Immature natural killer cell (primary cell): Measurements from ENCODE around the gene LRPAP1. TPM values are rescaled to one million over a fixed set of nuclear protein-coding genes. Genes with fewer than 3 reads are reported as not detected.
"Not testable (repeated sequence)": the region's sequence is repeated elsewhere in the genome, so short reads cannot be mapped to it uniquely, and the experiment has no call there.

ENCODE experiments used
- DNase-seq, 3 donors: peaks; one replicate each; pipeline ENCODE4 v3.0.0; 2022; ENCODE audit warnings: mixed read lengths in 1 of 3
- H3K27ac Mint-ChIP-seq, 6 donors: one replicate each; pipeline ENCODE4 v1.8.0; 2020; ENCODE audit warnings: mixed read lengths in 6 of 6, mild to moderate bottlenecking in 5 of 6, inconsistent platforms in 4 of 6, moderate library complexity in 3 of 6
- H3K27me3 Mint-ChIP-seq, 3 donors: one replicate each; pipeline ENCODE4 v1.8.0; 2020 to 2021; ENCODE audit warnings: low read depth in 3 of 3, mild to moderate bottlenecking in 3 of 3, mixed read lengths in 3 of 3, moderate library complexity in 3 of 3, inconsistent platforms in 1 of 3
- H3K36me3 Mint-ChIP-seq, 3 donors: one replicate each; pipeline ENCODE4 v1.8.0; 2020; ENCODE audit warnings: mixed read lengths in 3 of 3, inconsistent platforms in 2 of 3, mild to moderate bottlenecking in 2 of 3
- H3K4me1 Mint-ChIP-seq, 2 donors: one replicate each; pipeline ENCODE4 v1.8.0; 2020; ENCODE audit warnings: inconsistent platforms in 2 of 2, mild to moderate bottlenecking in 2 of 2, mixed read lengths in 2 of 2, moderate library complexity in 1 of 2
- H3K4me3 Mint-ChIP-seq, 5 donors: one replicate each; pipeline ENCODE4 v1.8.0; 2020; ENCODE audit warnings: mild to moderate bottlenecking in 5 of 5, mixed read lengths in 5 of 5, inconsistent platforms in 3 of 5, moderate library complexity in 3 of 5
- H3K9me3 Mint-ChIP-seq, 6 donors: one replicate each; pipeline ENCODE4 v1.8.0; 2020; ENCODE audit warnings: mild to moderate bottlenecking in 6 of 6, mixed read lengths in 6 of 6, inconsistent platforms in 4 of 6, moderate library complexity in 3 of 6
- polyA plus RNA-seq, 3 donors: library from polyadenylated mRNA; unstranded; fragments of 300-500 nt; fragmentation: Illumina TruSeq; gene quantifications; one replicate each; pipeline ENCODE4 v1.2.3, GENCODE V29; 2021

Gene LRPAP1
- 100 to 1,000 TPM in 2 of 3 donors, 10 to 100 TPM in 1; 98.7 to 185 (median 148) TPM for polyA plus RNA-seq

- H3K9me3 Mint-ChIP-seq, result peaks cover 0 to 5% (median 2%) of the 10 kb centered on the region in 6 donors
- DNase-seq, result peak; percentile 83 to 87 (median 87)
- peak within 1 kb of the TSS; percentile 97 to 100 (median 99) for H3K4me3 Mint-ChIP-seq
- H3K4me1 Mint-ChIP-seq, result peaks cover 30 to 40% of the 10 kb centered on the region in 2 donors
- peaks cover 0 to 5% (median 4%) of the 10 kb centered on the region in 3 donors for H3K36me3 Mint-ChIP-seq
- peaks cover 0 to 6% (median 5%) of the 10 kb centered on the region in 3 donors for H3K27me3 Mint-ChIP-seq
- peak within 1 kb of the TSS; percentile 80 to 95 (median 91) for H3K27ac Mint-ChIP-seq
Observed at GRCh38 chr4:3531879-3532750, at the start of gene LRPAP1. TSS of gene LRPAP1 (minus strand) at chr4:3532422. CDS start at chr4:3532412, 10 bp downstream.

- not testable (repeated sequence) for H3K27ac Mint-ChIP-seq, H3K27me3 Mint-ChIP-seq, DNase-seq, H3K36me3 Mint-ChIP-seq, H3K4me1 Mint-ChIP-seq, H3K9me3 Mint-ChIP-seq, H3K4me3 Mint-ChIP-seq
Observed at GRCh38 chr4:3581334-3582090, 49.3 kb upstream of the LRPAP1 start.

GRCh38 chr4:3580859-3581258, 48.6 kb upstream of the LRPAP1 start:
- not testable (repeated sequence) for H3K4me3 Mint-ChIP-seq

GRCh38 chr4:3578527-3579144, 46.4 kb upstream of the LRPAP1 start:
- not testable (repeated sequence) for H3K9me3 Mint-ChIP-seq, H3K27me3 Mint-ChIP-seq, H3K4me3 Mint-ChIP-seq, H3K4me1 Mint-ChIP-seq, DNase-seq, H3K27ac Mint-ChIP-seq, H3K36me3 Mint-ChIP-seq

More at GRCh38 chr4:3580859-3581258, 48.6 kb upstream of the LRPAP1 start:
- H3K27ac Mint-ChIP-seq, H3K36me3 Mint-ChIP-seq, H3K4me1 Mint-ChIP-seq, H3K27me3 Mint-ChIP-seq, H3K9me3 Mint-ChIP-seq, DNase-seq: not testable (repeated sequence)

GRCh38 chr4:3578052-3578451, 45.8 kb upstream of the LRPAP1 start:
- not testable (repeated sequence) for DNase-seq, H3K27ac Mint-ChIP-seq, H3K9me3 Mint-ChIP-seq, H3K4me1 Mint-ChIP-seq, H3K36me3 Mint-ChIP-seq, H3K4me3 Mint-ChIP-seq, H3K27me3 Mint-ChIP-seq

- not testable (repeated sequence) for H3K4me3 Mint-ChIP-seq, H3K27me3 Mint-ChIP-seq, H3K27ac Mint-ChIP-seq, DNase-seq, H3K36me3 Mint-ChIP-seq, H3K9me3 Mint-ChIP-seq, H3K4me1 Mint-ChIP-seq
Observed at GRCh38 chr4:3577208-3577892, 45.1 kb upstream of the LRPAP1 start.

- not testable (repeated sequence) for H3K27me3 Mint-ChIP-seq, H3K9me3 Mint-ChIP-seq, H3K4me1 Mint-ChIP-seq, DNase-seq, H3K36me3 Mint-ChIP-seq, H3K4me3 Mint-ChIP-seq, H3K27ac Mint-ChIP-seq
Observed at GRCh38 chr4:3576533-3577207, 44.4 kb upstream of the LRPAP1 start.

GRCh38 chr4:3575426-3576369, 43.5 kb upstream of the LRPAP1 start:
- not testable (repeated sequence) for H3K9me3 Mint-ChIP-seq, H3K4me3 Mint-ChIP-seq, H3K36me3 Mint-ChIP-seq, H3K4me1 Mint-ChIP-seq, DNase-seq, H3K27ac Mint-ChIP-seq
- H3K27me3 Mint-ChIP-seq, result peaks cover 0 to 11% (median 2%) of the 10 kb centered on the region in 3 donors

GRCh38 chr4:3574865-3575264, 42.6 kb upstream of the LRPAP1 start:
- H3K27me3 Mint-ChIP-seq, result peaks cover 0 to 11% (median 2%) of the 10 kb centered on the region in 3 donors
- not testable (repeated sequence) for H3K9me3 Mint-ChIP-seq, DNase-seq, H3K4me3 Mint-ChIP-seq, H3K36me3 Mint-ChIP-seq, H3K27ac Mint-ChIP-seq, H3K4me1 Mint-ChIP-seq

- not testable (repeated sequence) for H3K9me3 Mint-ChIP-seq, H3K36me3 Mint-ChIP-seq, H3K4me1 Mint-ChIP-seq, H3K4me3 Mint-ChIP-seq, H3K27ac Mint-ChIP-seq, DNase-seq
- H3K27me3 Mint-ChIP-seq, result peaks cover 0 to 11% (median 2%) of the 10 kb centered on the region in 3 donors
Observed at GRCh38 chr4:3574346-3574745, 42.1 kb upstream of the LRPAP1 start.

- Mint-ChIP-seq H3K27me3 (peaks cover 0 to 5% (median 2%) of the 10 kb centered on the region in 3 donors), H3K27ac (no peak overlapping the region), H3K4me3 (no peak overlapping the region), H3K9me3 (no peaks in the 10 kb centered on the region), H3K4me1 (no peaks in the 10 kb centered on the region), H3K36me3 (no peaks in the 10 kb centered on the region)
- no peak for DNase-seq
Observed at GRCh38 chr4:3573131-3573530, 40.9 kb upstream of the LRPAP1 start.

- peaks cover 0 to 5% (median 2%) of the 10 kb centered on the region in 3 donors for H3K27me3 Mint-ChIP-seq
- no peak for DNase-seq
- no peaks in the 10 kb centered on the region for H3K9me3 Mint-ChIP-seq
- no peak overlapping the region for H3K27ac Mint-ChIP-seq
- H3K36me3 Mint-ChIP-seq, result no peaks in the 10 kb centered on the region
- no peak overlapping the region for H3K4me3 Mint-ChIP-seq
- H3K4me1 Mint-ChIP-seq, result no peaks in the 10 kb centered on the region
Observed at GRCh38 chr4:3572363-3572762, 40.1 kb upstream of the LRPAP1 start.
